ENCODE data around the gene APOC3.

- TF ChIP-seq CTCF (optimal IDR thresholded peaks at IDR 0.05 in 1 of 3, IDR thresholded peaks at IDR 0.05 in 1 of 3, conservative IDR thresholded peaks at IDR 0.05 in 1 of 3; ENCODE audit: extremely low read depth in 1 of 3, insufficient read depth in 2 of 3, low read length in 3 of 3), result no peak
- no peak for TF ChIP-seq EZH2 (IDR thresholded peaks at IDR 0.05; ENCODE audit: low read length)
These were observed 43.7 kb downstream of the APOC3 start for GRCh38 chr11:116873381-116873780.

All from keratinocyte (primary cell).